ENCODE data around the gene IGFLR1.

DNA sequence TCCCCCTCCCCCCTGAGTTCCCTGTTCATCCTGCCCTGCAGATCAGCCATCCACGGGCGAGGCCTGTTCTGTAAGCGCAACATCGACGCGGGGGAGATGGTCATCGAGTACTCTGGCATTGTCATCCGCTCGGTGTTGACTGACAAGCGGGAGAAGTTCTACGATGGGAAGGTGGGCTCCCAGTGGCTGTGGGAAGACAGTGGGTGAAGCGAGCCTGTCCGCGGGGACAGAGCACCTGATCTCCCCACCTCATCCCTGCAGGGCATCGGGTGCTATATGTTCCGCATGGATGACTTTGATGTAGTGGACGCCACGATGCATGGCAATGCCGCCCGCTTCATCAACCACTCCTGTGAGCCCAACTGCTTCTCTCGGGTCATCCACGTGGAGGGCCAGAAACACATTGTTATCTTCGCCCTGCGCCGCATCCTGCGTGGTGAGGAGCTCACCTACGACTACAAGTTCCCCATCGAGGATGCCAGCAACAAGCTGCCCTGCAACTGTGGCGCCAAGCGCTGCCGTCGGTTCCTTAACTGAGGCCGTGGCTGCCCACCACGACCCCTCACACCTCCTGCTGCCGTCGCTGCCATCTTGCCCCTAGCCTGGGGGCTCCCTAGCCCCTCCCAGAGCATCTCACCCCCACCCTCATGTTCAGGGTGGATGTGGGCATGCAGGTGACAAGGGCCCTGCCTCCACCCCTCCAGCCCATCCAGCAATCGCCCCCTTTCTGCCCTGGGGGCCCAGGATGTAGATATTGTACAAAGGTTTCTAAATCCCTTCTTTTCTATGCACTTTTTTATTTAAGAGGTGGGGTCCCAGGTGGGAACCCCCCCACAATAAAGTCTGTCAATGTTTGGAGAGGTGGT, 4.0 kb downstream of the IGFLR1 start:
- TF ChIP-seq SP1 (IDR thresholded peaks at IDR 0.05) = no peak
- TF ChIP-seq ZNF384 (IDR thresholded peaks at IDR 0.05) = no peak
- TF ChIP-seq FOXM1 (IDR thresholded peaks at IDR 0.05; ENCODE audit: borderline replicate concordance) = no peak
- TF ChIP-seq ELF4 (IDR thresholded peaks at IDR 0.05) = no peak
- TF ChIP-seq L3MBTL2 (conservative IDR thresholded peaks at IDR 0.05) = no peak
- no peak for TF ChIP-seq SUZ12 (IDR thresholded peaks at IDR 0.05)
- TF ChIP-seq FOXK2 (IDR thresholded peaks at IDR 0.05) = no peak
- TF ChIP-seq BHLHE40 (IDR thresholded peaks at IDR 0.05; ENCODE audit: borderline replicate concordance) = no peak
- TF ChIP-seq, protein P1, sequence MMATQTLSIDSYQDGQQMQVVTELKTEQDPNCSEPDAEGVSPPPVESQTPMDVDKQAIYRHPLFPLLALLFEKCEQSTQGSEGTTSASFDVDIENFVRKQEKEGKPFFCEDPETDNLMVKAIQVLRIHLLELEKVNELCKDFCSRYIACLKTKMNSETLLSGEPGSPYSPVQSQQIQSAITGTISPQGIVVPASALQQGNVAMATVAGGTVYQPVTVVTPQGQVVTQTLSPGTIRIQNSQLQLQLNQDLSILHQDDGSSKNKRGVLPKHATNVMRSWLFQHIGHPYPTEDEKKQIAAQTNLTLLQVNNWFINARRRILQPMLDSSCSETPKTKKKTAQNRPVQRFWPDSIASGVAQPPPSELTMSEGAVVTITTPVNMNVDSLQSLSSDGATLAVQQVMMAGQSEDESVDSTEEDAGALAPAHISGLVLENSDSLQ (IDR thresholded peaks at IDR 0.05) = no peak
- TF ChIP-seq HDGF (IDR thresholded peaks at IDR 0.05; ENCODE audit: borderline replicate concordance) = no peak
- TF ChIP-seq LEF1 (IDR thresholded peaks at IDR 0.05; ENCODE audit: borderline replicate concordance) = no peak
- no peak for TF ChIP-seq NFRKB (IDR thresholded peaks at IDR 0.05)

Data from HEK293T (cell line).